ENCODE measurements around the gene NUDT14. TPM values are rescaled to one million over a fixed set of nuclear protein-coding genes. Genes with fewer than 3 reads are reported as not detected.

The NUDT14 gene
- total RNA-seq, 1 experiment from 2014 or later = 50.8 TPM

DNA sequence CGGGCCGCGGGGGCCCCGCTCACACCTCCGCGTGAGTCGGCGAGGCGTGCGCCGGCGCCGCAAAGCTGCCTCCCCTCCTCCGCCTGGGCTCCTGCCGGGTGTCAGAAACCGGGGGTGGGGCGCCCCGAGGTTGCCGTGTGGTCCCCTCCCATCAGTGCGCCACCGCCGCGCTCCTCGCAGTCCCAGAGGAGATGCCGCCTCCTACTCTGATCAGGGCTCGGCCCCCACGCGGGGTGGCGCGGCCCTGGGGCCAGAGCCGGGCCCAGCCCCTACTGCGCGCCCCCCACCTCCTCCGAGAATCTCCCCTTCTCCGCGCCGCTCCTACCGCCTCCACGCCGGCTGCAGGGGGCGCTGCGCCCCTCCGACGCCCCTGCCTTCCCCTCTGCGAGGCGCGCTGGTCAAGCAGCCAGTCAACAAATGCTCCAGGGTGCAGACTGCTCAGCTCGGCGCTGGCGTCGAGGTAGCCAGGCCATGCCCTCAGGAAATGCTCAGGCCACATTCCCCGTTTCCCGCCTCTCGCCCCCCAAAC is 12.1 kb downstream of the NUDT14 start:
- no peak overlapping the region for H3K27ac ChIP-seq (ENCODE audit: low read length)
- H3K9me2 ChIP-seq (replicated peaks; ENCODE audit: low read length) = no peaks in the 10 kb centered on the region
- H3F3A ChIP-seq (ENCODE audit: low read length, unreplicated experiment) = no peaks in the 10 kb centered on the region
- no peak for DNase-seq
- CTCF ChIA-PET = no interaction called here
- no peaks in the 10 kb centered on the region for H3K36me3 ChIP-seq (ENCODE audit: low read depth, low read length)
- H3K9ac ChIP-seq (ENCODE audit: low read length) = no peak overlapping the region
- ATAC-seq = peak; percentile 3; the same call in 1 of the 2 replicates
- peaks cover 35% of the 10 kb centered on the region for H3K79me2 ChIP-seq (ENCODE audit: low read length)
- peak overlapping the region; percentile 46 for H3K4me3 ChIP-seq (ENCODE audit: low read length)
- peaks cover 21% of the 10 kb centered on the region for H3K4me1 ChIP-seq (ENCODE audit: insufficient read depth, low read length)
- POLR2A ChIA-PET (ENCODE audit: unreplicated experiment) = no interaction called here
- no peak overlapping the region for H2AFZ ChIP-seq (ENCODE audit: low read length)
- peak overlapping the region; percentile 59; the same call in 1 of the 2 replicates for H3K4me2 ChIP-seq (ENCODE audit: low read length)
- intact Hi-C loops (cut with micrococcal nuclease) = loop anchor here (5.0 kb wide), 1 partner anchor 77 kb away; no protein-coding TSS in a partner anchor
- no peaks in the 10 kb centered on the region for H3K27me3 ChIP-seq (ENCODE audit: low read length)
- no TSS peak for BruUV-seq (replicated peaks)
- no peaks in the 10 kb centered on the region for H3K9me3 ChIP-seq (ENCODE audit: low read length)
- peaks cover 9% of the 10 kb centered on the region; the same call in 1 of the 2 replicates for H4K20me1 ChIP-seq (ENCODE audit: low read length)
- TF ChIP-seq EZH2 (IDR thresholded peaks at IDR 0.05; ENCODE audit: low read length, unreplicated experiment) (no peak), EZH2phosphoT487 (IDR thresholded peaks at IDR 0.05; ENCODE audit: borderline replicate concordance, low read length) (no peak)
- TF ChIP-seq, protein P1, sequence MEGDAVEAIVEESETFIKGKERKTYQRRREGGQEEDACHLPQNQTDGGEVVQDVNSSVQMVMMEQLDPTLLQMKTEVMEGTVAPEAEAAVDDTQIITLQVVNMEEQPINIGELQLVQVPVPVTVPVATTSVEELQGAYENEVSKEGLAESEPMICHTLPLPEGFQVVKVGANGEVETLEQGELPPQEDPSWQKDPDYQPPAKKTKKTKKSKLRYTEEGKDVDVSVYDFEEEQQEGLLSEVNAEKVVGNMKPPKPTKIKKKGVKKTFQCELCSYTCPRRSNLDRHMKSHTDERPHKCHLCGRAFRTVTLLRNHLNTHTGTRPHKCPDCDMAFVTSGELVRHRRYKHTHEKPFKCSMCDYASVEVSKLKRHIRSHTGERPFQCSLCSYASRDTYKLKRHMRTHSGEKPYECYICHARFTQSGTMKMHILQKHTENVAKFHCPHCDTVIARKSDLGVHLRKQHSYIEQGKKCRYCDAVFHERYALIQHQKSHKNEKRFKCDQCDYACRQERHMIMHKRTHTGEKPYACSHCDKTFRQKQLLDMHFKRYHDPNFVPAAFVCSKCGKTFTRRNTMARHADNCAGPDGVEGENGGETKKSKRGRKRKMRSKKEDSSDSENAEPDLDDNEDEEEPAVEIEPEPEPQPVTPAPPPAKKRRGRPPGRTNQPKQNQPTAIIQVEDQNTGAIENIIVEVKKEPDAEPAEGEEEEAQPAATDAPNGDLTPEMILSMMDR (conservative IDR thresholded peaks at IDR 0.05; ENCODE audit: low read depth, low read length) = peak; percentile 51

DNA sequence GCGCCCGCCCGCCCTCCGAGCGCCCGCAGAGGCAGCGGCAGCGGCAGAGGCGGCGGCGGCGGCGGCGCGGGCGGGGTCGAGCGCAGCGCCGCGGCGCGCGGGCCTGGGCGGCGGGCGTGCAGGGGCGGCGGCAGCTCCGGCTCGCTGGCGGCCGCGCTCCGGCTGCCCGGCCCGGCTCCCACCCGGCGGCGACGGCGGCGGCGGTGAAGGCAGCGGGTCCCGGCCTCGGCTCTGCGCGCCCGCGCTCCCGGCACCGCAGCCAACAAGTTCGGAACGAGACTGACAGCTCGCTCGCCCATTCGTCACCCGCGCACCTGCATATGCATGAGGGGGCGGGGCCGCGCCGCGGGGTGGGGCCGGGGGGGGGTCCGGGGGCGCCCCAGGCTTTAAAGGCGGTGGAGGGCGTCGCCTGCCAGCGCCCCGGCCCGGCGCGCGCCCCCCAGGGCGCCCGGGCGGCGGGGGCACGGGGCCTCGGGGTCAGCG is 12.6 kb downstream of the NUDT14 start, which contains the start of gene JAG2:
Gene JAG2, minus strand, starts transcription at position 281 of the 483 bp plus-strand sequence. CDS start 356 bp downstream, outside the sequence.
- no peak for TF ChIP-seq EZH2 (IDR thresholded peaks at IDR 0.05; ENCODE audit: low read length, unreplicated experiment)
- TF ChIP-seq EZH2phosphoT487 (IDR thresholded peaks at IDR 0.05; ENCODE audit: borderline replicate concordance, low read length) = no peak
- TF ChIP-seq, protein P1 (conservative IDR thresholded peaks at IDR 0.05; ENCODE audit: low read depth, low read length) = no peak
- BruUV-seq (replicated peaks) = no TSS peak
- Histone ChIP-seq H3K9me3 (ENCODE audit: low read length) (no peaks in the 10 kb centered on the region), H3K79me2 (ENCODE audit: low read length) (peaks cover 41% of the 10 kb centered on the region), H3K27ac (ENCODE audit: low read length) (no peak within 1 kb of the TSS), H2AFZ (ENCODE audit: low read length) (peak within 1 kb of the TSS; percentile 68; the same call in 1 of the 2 replicates), H3K4me1 (ENCODE audit: insufficient read depth, low read length) (peaks cover 21% of the 10 kb centered on the region), H4K20me1 (ENCODE audit: low read length) (peaks cover 9% of the 10 kb centered on the region; the same call in 1 of the 2 replicates), H3F3A (ENCODE audit: low read length, unreplicated experiment) (no peaks in the 10 kb centered on the region), H3K9ac (ENCODE audit: low read length) (no peak within 1 kb of the TSS), H3K4me2 (ENCODE audit: low read length) (peak within 1 kb of the TSS; percentile 94), H3K36me3 (ENCODE audit: low read depth, low read length) (no peaks in the 10 kb centered on the region), H3K4me3 (ENCODE audit: low read length) (peak within 1 kb of the TSS; percentile 72), H3K9me2 (replicated peaks; ENCODE audit: low read length) (no peaks in the 10 kb centered on the region), H3K27me3 (ENCODE audit: low read length) (no peaks in the 10 kb centered on the region)
- ChIA-PET POLR2A (ENCODE audit: unreplicated experiment) (no interaction called here), CTCF (interaction anchor here (0.9 kb wide), 1 partner anchor 78 kb away, joined by 3 read pairs; no protein-coding TSS in a partner anchor)
- DNase-seq (peak; percentile 61), ATAC-seq (peak; percentile 50)
- intact Hi-C loops (cut with micrococcal nuclease) = loop anchor here (5.0 kb wide), 1 partner anchor 76 kb away; no protein-coding TSS in a partner anchor

DNA sequence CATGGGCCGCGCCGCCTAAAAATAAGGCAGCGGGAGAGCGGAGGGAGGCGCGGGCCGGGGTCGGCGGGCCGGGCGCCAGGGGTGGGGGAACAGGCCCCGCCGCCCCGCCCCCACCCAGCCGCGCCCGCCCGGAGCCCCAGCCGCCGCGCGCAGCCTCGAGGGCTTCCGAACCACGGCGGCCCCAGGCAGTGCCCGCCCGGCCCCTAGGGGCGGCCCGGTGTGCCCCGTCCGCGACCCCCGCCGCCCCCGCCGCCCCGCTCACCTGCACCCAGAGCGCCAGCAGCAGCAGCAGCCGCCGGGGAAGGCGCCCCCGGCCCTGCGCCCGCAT is 13.1 kb downstream of the NUDT14 start:
- no peaks in the 10 kb centered on the region for H3K36me3 ChIP-seq (ENCODE audit: low read depth, low read length)
- H3K9ac ChIP-seq (ENCODE audit: low read length) = no peak overlapping the region
- H3F3A ChIP-seq (ENCODE audit: low read length, unreplicated experiment) = no peaks in the 10 kb centered on the region
- peaks cover 21% of the 10 kb centered on the region for H3K4me1 ChIP-seq (ENCODE audit: insufficient read depth, low read length)
- POLR2A ChIA-PET (ENCODE audit: unreplicated experiment) = no interaction called here
- no peaks in the 10 kb centered on the region for H3K27me3 ChIP-seq (ENCODE audit: low read length)
- H3K9me2 ChIP-seq (replicated peaks; ENCODE audit: low read length) = no peaks in the 10 kb centered on the region
- TF ChIP-seq, protein P1 (conservative IDR thresholded peaks at IDR 0.05; ENCODE audit: low read depth, low read length) = no peak
- TF ChIP-seq EZH2 (IDR thresholded peaks at IDR 0.05; ENCODE audit: low read length, unreplicated experiment) = no peak
- no peak for TF ChIP-seq EZH2phosphoT487 (IDR thresholded peaks at IDR 0.05; ENCODE audit: borderline replicate concordance, low read length)
- H4K20me1 ChIP-seq (ENCODE audit: low read length) = peaks cover 9% of the 10 kb centered on the region; the same call in 1 of the 2 replicates
- CTCF ChIA-PET = interaction anchor here (0.6 to 0.9 kb wide), 2 partner anchors 78 to 233 kb away, joined by 3 read pairs; no protein-coding TSS in a partner anchor
- no peaks in the 10 kb centered on the region for H3K9me3 ChIP-seq (ENCODE audit: low read length)
- H3K79me2 ChIP-seq (ENCODE audit: low read length) = peaks cover 45% of the 10 kb centered on the region
- ATAC-seq = 0 out of 2 replicates have a peak, but pooled peaks have one; percentile 2
- BruUV-seq (replicated peaks) = no TSS peak
- peak overlapping the region; percentile 72 for H3K4me3 ChIP-seq (ENCODE audit: low read length)
- no peak for DNase-seq
- peak overlapping the region; percentile 94 for H3K4me2 ChIP-seq (ENCODE audit: low read length)
- H3K27ac ChIP-seq (ENCODE audit: low read length) = no peak overlapping the region
- intact Hi-C loops (cut with micrococcal nuclease) = loop anchor here (5.0 kb wide), 1 partner anchor 76 kb away; no protein-coding TSS in a partner anchor
- H2AFZ ChIP-seq (ENCODE audit: low read length) = peak overlapping the region; percentile 68; the same call in 1 of the 2 replicates

All from PC-3 (cell line).